Fibroblast of skin of scalp (primary cell): ENCODE data around the gene DDR1.
A peak's percentile ranks its signal among the peaks of the same experiment; 100 is the strongest.

ENCODE experiments used
- DNase-seq: peaks from one replicate; pipeline ENCODE4 v3.0.0-alpha.2; 2013

DDR1 gene

GRCh38 chr6:30881392-30882203 is 2.7 kb upstream of the DDR1 start:
- DNase-seq, result peak; percentile 65

- DNase-seq, result peak; percentile 51
Observed at GRCh38 chr6:30882204-30882758, 2.0 kb upstream of the DDR1 start.

DNA sequence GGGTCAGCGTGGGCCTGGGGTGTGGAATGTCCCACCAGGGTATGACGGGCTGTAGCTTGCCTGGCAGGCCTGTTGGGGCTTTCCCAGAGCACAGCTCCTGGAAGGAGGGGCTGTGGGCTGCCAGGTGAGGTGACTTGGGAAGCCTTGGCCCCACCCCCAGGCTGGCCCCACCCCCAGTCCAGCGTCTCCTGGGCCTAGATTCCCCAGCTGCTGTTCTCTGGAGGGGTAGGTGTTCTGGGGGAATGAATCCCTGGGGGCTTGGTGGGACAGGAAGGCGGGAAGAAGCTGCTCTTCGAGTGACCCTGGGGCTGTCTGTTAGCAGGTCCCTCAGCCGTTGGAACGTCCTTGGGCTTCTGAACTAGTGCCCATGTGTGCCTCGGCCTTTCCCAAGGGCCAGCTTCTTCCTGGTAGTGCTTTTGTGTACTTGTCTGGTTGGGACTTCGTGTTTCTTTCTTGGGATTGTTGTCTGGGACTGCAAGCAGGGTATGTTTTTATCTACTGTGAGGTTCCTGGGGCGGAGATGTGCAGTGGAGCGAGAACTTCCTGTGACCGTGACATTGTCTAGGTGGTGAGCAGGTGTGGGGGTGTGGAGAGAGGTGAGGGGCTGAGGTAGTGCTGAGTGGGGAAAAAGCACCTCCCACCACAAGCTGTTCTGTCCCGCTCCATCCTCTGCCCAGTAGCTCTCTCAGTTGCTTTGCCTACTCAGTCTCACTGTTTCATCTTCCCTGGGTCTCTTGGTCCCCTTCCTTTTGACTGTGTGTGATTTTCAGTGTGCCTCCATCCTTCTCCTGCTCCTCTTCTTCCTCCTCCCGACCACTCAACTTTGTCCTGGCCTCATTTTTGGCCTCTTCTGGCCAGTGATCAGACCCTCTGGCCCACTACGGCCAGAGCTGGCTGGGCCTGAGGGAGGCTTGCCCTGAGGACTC is 1.3 kb upstream of the DDR1 start:
- DNase-seq, result no peak

DNA sequence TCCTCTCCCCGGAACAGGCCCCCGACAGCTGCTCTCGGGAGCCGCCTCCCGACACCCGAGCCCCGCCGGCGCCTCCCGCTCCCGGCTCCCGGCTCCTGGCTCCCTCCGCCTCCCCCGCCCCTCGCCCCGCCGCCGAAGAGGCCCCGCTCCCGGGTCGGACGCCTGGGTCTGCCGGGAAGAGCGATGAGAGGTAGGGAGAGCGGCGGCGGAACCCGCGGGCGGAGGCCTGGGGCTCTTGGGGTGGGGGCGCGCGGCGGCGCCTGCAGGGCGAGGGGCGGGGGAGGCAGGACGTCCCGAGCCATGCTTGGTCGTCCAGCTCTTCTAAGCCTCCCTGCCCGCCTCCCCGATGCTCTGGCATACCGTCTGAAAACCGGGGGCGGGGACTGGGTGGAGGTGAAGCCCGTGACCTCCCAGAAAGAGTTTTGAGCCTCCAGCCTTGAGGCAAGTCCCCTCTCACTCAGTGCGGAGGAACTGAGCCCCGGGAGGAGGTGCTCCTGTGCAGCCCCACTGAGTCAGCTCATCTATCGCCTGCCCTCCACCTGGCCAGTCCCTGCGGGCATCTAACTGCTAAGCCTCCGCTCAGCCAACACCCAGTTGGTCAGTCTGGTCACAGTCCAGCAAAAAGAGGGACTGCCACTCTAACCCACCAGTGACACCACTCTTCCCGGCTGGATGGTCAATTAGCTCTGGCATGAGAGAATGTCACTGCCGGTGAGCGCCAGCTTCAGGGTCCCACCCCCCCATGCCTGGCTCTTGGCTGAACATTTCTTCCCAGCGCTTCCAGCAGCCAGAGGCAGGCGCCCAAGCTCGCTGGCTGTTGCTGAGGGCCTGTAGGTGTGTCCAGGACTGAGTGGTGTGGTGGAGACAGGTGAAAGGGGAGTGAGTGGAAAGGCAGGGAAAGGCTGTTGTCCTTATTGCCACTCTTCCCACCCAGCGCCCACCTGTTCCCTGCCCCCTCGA is 482 bp downstream of the DDR1 start:
- DNase-seq, result peak; percentile 49

DNA sequence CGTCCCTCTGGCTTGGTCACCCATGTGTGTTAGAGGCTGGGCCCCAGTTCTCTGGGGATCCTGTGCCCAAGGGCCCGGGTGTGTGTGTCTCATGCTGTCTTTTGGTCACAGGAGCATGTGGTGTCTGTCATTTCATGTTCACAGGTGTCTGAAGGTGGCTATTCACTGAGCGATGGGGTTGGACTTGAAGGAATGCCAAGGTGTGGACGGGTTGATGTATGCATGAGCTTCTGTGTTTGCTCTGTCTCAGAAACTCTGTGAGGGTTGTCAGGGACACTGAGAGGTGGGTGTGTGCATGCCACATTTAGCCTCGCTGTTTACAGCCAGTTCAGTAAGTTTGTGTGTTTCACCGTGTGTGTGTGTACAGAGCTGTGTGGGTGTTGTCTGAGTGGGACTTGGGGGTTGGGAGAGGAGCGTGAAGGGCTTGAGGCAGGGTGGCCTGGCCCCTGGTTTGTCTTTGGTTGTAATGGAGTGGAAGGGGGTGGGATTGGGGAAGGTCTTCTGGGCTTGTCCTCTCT is 1.2 kb downstream of the DDR1 start:
- no peak for DNase-seq

DNA sequence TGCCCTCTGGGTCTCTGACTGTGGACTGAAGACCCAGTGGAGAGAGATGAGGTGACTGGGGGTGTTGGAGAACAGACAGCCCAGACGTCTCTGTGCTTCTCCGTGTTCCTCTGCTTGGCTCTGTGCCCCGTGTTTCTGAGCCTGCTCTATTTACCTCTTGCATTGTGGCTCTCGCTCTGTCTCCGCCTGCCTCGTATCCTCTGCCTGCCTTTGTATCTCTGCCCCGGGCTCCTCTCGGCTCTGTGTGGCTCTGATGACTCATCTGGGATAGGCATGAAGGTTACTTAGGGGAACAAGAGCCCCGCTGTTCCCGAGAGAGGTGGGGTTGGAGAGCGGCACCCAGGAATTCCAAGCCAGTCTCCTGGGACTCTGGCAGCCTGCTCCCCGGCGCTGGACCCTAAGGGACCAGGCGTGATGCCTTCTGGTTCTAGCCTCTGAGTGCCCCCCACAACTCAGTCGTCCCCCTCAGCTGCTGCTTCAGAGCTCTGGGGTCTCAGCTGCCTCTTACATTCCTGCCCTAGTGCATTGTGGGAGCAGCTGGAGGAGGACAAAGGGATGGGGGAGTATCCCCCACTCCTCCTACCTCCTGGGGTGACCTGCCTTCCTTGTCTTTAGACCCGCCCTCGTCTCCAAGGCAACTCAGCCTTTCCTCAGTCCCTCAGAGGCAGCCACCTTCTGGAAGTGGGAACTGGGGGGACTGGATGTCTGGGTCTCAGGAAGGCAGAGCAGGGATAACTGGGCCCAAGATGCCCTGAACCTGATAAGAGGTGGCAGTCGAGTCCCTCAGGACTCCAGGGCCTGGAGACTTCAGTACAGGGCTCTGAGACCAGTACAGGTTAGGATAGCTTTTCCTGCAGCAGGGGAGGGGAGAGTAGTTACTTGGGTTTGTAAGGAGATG is 1.9 kb downstream of the DDR1 start:
- peak; percentile 83 for DNase-seq

DNA sequence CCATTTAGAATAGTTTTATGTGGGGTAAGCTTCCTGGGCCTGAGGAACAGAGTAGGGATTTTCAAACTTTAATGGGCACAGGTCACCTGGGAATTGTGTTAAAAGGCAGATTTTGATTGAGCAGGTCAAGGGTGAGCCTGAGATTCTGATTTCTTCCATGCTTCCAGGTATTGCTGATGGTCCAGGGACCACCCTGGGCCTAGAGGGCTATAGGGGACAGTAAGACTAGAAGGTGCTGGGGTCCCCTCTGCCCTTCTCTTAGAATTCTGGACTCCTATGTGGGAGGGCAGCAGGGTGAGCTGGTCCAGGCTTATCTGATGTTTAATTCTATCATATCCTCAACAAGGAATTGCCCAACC is 2.6 kb downstream of the DDR1 start:
- DNase-seq, result no peak

- DNase-seq, result peak; percentile 63
Observed at GRCh38 chr6:30887901-30888815, 3.8 kb downstream of the DDR1 start.

DNA sequence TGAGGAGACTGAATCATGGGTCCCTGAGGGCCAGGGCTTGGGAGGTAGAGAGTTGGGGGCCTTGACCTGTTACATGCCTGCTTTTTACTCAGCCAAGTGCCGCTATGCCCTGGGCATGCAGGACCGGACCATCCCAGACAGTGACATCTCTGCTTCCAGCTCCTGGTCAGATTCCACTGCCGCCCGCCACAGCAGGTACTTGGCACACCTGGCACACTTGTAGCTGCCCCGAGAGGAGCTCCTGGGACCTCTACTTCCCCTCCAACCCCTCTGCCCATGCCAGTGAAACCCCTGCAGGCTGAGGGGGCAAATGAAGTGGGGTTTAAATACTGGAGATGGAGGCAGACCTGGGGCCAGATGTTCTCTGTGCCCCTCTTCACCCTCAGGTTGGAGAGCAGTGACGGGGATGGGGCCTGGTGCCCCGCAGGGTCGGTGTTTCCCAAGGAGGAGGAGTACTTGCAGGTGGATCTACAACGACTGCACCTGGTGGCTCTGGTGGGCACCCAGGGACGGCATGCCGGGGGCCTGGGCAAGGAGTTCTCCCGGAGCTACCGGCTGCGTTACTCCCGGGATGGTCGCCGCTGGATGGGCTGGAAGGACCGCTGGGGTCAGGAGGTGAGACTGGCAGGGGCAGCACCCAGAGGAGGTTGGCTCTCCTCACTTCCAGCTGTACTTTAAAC is 4.6 kb downstream of the DDR1 start:
- no peak for DNase-seq

DNA sequence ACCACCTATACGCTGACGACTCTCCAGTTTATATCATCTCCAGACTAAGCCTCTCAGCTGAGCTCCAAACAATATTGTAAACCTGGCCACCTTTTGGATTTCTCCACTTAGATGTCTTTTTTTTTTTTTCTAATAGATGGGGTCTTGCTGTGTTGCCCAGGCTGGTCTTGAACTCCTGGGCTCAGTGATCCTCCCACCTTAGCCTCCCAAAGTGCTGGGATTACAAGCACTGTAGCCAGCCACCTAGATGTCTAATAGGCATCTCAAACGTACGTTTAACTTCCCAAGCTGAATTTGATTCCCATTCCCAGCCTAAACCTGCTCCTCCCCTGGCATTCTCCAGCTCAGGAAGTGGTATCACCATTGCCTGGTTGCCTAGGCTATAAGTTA is 5.2 kb downstream of the DDR1 start:
- DNase-seq, result no peak

DNA sequence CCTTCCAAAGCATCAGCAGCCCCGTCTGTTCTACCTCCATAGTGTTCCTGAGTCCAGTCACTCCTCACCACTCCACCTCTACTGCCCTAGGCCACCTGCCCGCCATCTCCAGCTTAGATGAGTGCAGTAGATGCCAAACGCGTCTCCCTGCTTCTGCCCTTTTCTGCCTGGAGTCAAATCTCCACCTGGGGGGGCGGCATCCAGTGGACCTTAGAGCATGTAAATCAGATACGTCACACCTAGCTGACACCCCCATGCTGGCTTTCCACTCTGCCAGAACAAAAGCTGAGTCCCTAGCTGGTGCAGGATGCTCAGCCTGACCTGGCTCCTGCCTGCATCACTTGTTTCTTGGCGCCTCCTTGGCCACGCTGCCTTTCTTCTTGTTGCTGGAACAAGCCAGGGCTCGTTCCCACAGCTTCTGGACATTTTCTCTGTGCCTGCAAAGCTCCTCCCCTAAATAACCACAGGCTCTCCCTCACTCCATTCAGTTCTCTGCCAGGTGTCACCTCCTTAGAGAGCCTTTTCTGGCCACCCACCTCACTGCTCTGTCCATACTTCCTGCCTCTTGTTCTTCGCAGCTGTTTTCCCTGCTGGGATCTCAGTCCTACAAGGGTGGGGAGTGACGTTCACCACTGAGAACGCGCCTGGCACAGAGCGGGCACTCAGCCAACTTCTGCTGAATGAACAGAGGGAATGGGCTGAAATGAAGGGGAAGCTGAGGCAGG is 5.8 kb downstream of the DDR1 start:
- no peak for DNase-seq

DNA sequence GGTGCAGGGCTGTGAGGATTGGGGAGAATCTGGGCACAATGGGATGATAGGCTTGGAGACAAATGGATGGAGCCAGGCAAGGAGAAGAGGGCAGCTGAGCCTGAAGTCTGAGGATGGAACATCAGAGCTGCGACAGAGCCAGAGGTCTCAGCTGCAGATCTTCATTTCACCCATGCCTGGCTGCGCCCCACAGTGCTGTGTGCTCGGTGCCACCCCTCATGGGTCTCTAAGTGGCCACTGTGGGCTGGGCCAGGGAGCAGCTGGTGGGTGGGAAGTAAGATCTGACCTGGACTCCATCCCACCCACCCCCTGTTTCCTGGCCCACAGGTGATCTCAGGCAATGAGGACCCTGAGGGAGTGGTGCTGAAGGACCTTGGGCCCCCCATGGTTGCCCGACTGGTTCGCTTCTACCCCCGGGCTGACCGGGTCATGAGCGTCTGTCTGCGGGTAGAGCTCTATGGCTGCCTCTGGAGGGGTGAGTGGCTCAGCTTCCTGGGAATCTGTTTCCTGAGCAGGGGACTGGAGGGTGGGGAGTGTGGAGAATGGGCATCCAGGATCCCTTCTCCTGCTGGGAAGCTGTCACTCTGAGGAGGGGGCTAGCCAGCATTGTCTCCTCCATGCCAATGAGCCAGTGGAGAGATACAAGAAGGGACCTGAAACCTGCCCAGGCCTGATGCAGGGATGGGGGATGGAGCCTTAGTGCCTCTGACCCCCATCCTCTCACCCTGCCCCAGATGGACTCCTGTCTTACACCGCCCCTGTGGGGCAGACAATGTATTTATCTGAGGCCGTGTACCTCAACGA is 6.5 kb downstream of the DDR1 start:
- no peak for DNase-seq

DNA sequence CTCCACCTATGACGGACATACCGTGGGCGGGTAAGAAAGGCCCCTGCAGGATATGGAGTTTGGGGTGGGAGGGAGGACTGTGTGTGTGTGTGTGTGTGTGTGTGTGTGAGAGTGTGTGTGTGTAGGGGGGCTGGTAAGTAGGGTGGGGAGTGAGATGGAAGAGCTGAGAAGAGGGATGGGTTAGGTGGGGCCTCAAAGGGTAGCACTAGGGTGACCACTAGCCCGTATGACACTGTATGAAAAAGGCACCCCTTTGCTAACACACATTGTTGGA is 7.1 kb downstream of the DDR1 start:
- no peak for DNase-seq

DNA sequence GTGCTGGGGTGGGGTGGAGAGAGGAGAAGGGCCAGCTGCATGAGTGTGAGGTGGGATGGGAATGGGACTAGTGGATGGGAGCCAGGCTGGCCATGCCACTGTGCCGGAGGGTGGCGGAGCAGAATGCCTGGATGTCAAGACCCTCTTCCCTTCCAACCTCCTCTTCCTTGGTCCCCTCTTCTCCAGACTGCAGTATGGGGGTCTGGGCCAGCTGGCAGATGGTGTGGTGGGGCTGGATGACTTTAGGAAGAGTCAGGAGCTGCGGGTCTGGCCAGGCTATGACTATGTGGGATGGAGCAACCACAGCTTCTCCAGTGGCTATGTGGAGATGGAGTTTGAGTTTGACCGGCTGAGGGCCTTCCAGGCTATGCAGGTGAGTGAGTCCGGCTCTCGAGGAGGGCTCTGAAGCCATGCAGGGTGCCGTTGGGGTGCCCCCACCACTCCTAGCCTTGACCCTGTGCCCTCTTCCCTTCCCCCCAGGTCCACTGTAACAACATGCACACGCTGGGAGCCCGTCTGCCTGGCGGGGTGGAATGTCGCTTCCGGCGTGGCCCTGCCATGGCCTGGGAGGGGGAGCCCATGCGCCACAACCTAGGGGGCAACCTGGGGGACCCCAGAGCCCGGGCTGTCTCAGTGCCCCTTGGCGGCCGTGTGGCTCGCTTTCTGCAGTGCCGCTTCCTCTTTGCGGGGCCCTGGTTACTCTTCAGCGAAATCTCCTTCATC is 7.7 kb downstream of the DDR1 start:
- no peak for DNase-seq

DNA sequence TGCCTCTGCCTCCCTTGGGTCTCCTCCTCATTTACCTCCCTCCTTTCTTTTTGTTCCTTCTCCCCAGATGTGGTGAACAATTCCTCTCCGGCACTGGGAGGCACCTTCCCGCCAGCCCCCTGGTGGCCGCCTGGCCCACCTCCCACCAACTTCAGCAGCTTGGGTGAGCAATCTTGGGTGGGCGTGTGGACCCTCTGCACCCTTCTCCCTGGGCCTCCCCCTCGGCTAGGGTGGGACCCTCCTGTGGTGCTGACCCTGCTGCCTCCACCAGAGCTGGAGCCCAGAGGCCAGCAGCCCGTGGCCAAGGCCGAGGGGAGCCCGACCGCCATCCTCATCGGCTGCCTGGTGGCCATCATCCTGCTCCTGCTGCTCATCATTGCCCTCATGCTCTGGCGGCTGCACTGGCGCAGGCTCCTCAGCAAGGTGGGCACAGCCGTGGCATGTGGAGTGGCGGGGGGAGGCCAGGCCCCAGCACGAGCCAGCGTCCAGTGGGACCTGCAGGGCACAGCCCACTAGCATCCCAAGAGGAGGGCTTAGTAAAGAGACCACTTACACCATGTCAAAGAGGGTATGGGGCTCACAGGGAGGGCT is 8.8 kb downstream of the DDR1 start:
- no peak for DNase-seq

- DNase-seq, result no peak
Observed at GRCh38 chr6:30893666-30894065, 9.3 kb downstream of the DDR1 start.

- DNase-seq, result no peak
Observed at GRCh38 chr6:30894381-30894780, 10.1 kb downstream of the DDR1 start.
